Measurements from ENCODE around the gene P4HA2. TPM values are rescaled to one million over a fixed set of nuclear protein-coding genes. Genes with fewer than 3 reads are reported as not detected.

P4HA2 gene
- 43.1 to 54.0 TPM (median 51.7 TPM) in 5 replicates for total RNA-seq (2022; extraction: Qiagen RNA extraction)

DNA sequence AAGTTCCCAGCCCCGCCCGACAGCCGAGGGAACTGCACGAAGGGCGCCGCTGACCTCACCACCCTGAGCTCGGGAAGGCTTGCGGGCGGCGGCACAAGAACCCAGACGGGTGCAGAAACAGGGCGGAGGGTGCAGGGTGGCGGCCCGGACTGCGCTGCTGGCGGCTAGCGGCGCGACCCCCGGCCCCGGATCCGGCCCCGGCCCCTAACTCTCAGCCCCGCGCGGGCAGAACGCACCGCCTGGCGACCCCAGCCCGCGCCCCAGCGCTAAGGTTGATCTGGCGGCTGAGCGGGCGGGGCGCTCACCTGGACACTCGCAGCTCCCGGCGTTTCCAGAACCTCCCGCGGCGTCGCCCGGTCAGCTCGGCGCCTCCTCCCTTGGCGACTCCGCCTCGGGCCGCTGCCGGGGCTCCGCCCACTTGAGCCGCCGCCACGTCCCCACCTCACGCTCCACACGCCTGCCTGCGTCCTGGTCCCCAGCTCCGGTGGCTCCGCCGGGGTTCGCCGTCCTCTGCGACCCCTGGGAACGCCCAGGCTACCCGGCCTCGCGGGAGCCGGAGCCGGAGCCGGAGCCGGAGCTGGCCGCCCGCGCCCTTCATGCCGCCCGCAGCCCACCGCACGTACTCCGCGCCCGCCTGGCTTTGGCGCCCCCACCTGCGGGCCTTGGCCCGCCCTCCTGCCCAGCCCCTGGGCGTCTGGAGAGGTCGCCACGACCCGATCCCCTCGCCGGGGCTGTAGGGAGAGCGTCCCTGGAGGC lies at the start of gene P4HA2:
P4HA2 (minus strand) TSS at position 369 of the 756 bp plus-strand sequence. CDS start 9,227 bp downstream, outside the sequence.

DNA sequence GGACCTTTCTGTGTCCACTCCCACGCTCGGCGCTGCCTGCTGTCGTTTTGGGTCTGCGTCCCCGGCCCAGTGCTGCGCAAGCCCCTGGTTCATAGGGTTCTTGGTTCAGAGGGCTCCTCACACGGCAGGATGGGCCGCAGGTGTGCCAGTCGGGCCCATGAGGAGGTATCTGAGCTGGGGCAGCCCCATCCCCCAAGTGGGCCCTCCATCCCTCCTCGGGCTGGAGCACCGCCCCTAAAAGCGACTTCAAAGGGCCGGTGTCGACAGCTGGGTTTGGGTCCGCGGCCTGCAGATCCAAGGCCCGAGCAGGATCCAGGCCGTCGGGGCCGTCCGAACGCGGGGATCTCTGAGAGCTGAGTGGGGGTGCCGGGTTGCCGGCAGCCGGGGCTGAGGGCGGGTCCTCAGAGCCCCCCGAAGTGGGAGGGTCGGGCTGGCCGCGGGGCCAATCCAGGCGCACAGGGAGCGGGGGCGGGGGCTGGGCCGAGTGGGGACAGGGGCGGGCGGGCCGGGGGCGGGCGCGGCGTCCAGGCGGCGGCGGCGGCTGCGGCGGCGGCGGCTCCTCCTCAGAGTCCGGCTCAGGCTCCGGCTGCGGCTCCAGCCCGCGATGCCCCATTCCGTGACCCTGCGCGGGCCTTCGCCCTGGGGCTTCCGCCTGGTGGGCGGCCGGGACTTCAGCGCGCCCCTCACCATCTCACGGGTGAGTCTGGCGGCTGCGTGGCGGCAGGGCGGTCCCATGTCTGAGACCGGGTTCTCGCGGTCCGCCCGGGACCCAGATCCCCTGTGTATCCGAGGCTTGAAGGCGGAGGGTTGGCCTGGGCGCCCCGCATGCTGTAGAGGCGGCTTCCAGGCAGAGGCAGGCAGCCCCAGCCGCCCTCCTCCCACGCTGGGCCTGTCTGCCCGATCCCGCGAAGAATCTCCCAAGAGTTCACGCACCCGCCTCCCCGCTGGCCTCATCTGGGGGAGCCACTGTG lies 29.8 kb upstream of the P4HA2 start, which contains the start of gene PDLIM4:
PDLIM4 (plus strand) TSS at position 566 of the 971 bp plus-strand sequence; CDS start at position 605, 39 bp downstream.

Other genes with a start within 250 kb of the P4HA2 start
- 0.06 to 0.28 TPM (median 0.08 TPM) in 5 replicates for gene ACSL6, start 216.2 kb downstream of the P4HA2 start, total RNA-seq (2022; extraction: Qiagen RNA extraction)
- gene IL3, start 167.2 kb downstream of the P4HA2 start, total RNA-seq (2022; extraction: Qiagen RNA extraction) = not detected in 5 replicates
- gene CSF2, start 154.1 kb downstream of the P4HA2 start, total RNA-seq (2022; extraction: Qiagen RNA extraction) = 0.16 to 0.30 TPM (median 0.23 TPM) in 3 of 5 replicates, not detected in the others
- gene PDLIM4, start 29.8 kb upstream of the P4HA2 start, total RNA-seq (2022; extraction: Qiagen RNA extraction) = 0.51 to 1.0 TPM (median 0.78 TPM) in 5 replicates
- gene SLC22A4, start 66.5 kb upstream of the P4HA2 start, total RNA-seq (2022; extraction: Qiagen RNA extraction) = 4.8 to 6.3 TPM (median 5.5 TPM) in 5 replicates
- 56.2 to 59.5 TPM (median 59.0 TPM) in 5 replicates for gene SLC22A5, start 141.9 kb upstream of the P4HA2 start, total RNA-seq (2022; extraction: Qiagen RNA extraction)